HCT116 (cell line): Measurements from ENCODE around the gene PLEKHM3. TPM values are rescaled to one million over a fixed set of nuclear protein-coding genes. Genes with fewer than 3 reads are reported as not detected.

Experiments
- ATAC-seq: fragments of 200-7000 bp; cut with Tn5 transposase; 2 replicates; pipeline ENCODE4 v1.9.1; 2020; ENCODE audit warnings: mild to moderate bottlenecking, moderate library complexity
- BruUV-seq: library from RNA; stranded (reverse); fragments of 400-500 nt; replicated peaks from 2 replicates; lab custom pipeline; 2021; lab: Mats Ljungman, UMichigan
- CTCF ChIA-PET: fragments of 300-600 bp; sonication (Branson Sonifier 250); formaldehyde crosslinking; loops from one replicate; lab custom pipeline; 2021; ENCODE audit warnings: antibody characterized with exemption; lab: Charles Lee
- POLR2A ChIA-PET: fragments of 300-600, 350-600 bp; sonication (Branson Sonifier 250); formaldehyde crosslinking; loops from one replicate; lab custom pipeline; 2021; ENCODE audit warnings: antibody characterized with exemption; lab: Charles Lee
- RAD21 ChIA-PET, 2 experiments: fragments of 300-600 bp; sonication (Branson Sonifier 250); formaldehyde crosslinking; loops; one replicate each; lab custom pipeline; 2023; ENCODE audit warnings: low total read pairs in 2 of 2; ENCODE audit not compliant: uncharacterized antibody in 2 of 2, unreplicated experiment in 2 of 2, low non-redundant PET in 1 of 2; lab: Charles Lee
- DNase-seq: peaks from one replicate; pipeline ENCODE4 v3.0.0-alpha.2; 2010; ENCODE audit warnings: low read depth, low spot score
- H2AFZ ChIP-seq: fragments of 200-600 bp; shearing (Covaris generic), sonication (generic); 2 replicates; pipeline ENCODE4 v1.6.1; 2017; ENCODE audit warnings: low read depth, mixed run types, mixed read lengths, antibody characterized with exemption, low read length; ENCODE audit not compliant: poor library complexity, severe bottlenecking
- H3K27ac ChIP-seq: 2 replicates; pipeline ENCODE4 v1.5.1; 2012; ENCODE audit warnings: low read depth, low read length
- H3K27me3 ChIP-seq: fragments of 200-600 bp; sonication (generic); 2 replicates; pipeline ENCODE4 v1.6.1; 2016; ENCODE audit warnings: mixed run types, low read length, mixed read lengths; ENCODE audit not compliant: insufficient read depth
- H3K36me3 ChIP-seq, 2 experiments: fragments of 200-500 bp in 1 of 2; fragments of 200-600 bp in 1 of 2; sonication (Bioruptor generic) in 1 of 2; sonication (generic) in 1 of 2; 2 replicates each; pipeline versions ENCODE4 v1.5.1 to v1.6.1; 2014 to 2016; ENCODE audit warnings: low read length in 2 of 2, inconsistent platforms in 1 of 2, mixed read lengths in 1 of 2, mixed run types in 1 of 2; ENCODE audit not compliant: insufficient read depth in 2 of 2, control insufficient read depth in 1 of 2
- H3K4me1 ChIP-seq, 2 experiments: fragments of 200-600 bp in 1 of 2; sonication (generic) in 1 of 2; 2 replicates each; pipeline versions ENCODE4 v1.5.1 to v1.6.1; 2012 to 2017; ENCODE audit warnings: low read length in 2 of 2, inconsistent platforms in 1 of 2, mild to moderate bottlenecking in 1 of 2, mixed read lengths in 1 of 2, mixed run types in 1 of 2, moderate library complexity in 1 of 2; ENCODE audit not compliant: insufficient read depth in 2 of 2, control insufficient read depth in 1 of 2
- H3K4me2 ChIP-seq: fragments of 200-600 bp; sonication (generic); 2 replicates; pipeline ENCODE4 v1.6.1; 2017; ENCODE audit warnings: mixed run types, low read length, mixed read lengths
- H3K4me3 ChIP-seq, 2 experiments: fragments of 200-600 bp in 1 of 2; sonication (generic) in 1 of 2; replicated peaks in 1 of 2; 2 replicates each; pipeline ENCODE4 v1.5.1; 2011 to 2016; ENCODE audit warnings: low read length in 2 of 2, control low read depth in 1 of 2, low read depth in 1 of 2, mild to moderate bottlenecking in 1 of 2, mixed read lengths in 1 of 2, mixed run types in 1 of 2
- H3K79me2 ChIP-seq: fragments of 200-600 bp; sonication (generic); 2 replicates; pipeline ENCODE4 v1.6.1; 2017; ENCODE audit warnings: mild to moderate bottlenecking, mixed run types, low read length, moderate library complexity, mixed read lengths; ENCODE audit not compliant: insufficient read depth
- H3K9ac ChIP-seq: fragments of 200-600 bp; sonication (generic); 2 replicates; pipeline ENCODE4 v1.6.1; 2016; ENCODE audit warnings: low read length, mixed read lengths
- H3K9me2 ChIP-seq: fragments of 200-600 bp; sonication (generic), shearing (Covaris generic); 2 replicates; pipeline ENCODE4 v1.6.1; 2017; ENCODE audit warnings: mixed run types, mild to moderate bottlenecking, moderate library complexity; ENCODE audit not compliant: insufficient read depth
- H3K9me3 ChIP-seq, 2 experiments: fragments of 200-500 bp in 1 of 2; fragments of 200-600 bp in 1 of 2; sonication (Bioruptor generic) in 1 of 2; sonication (generic) in 1 of 2; 2 replicates each; pipeline ENCODE4 v1.6.1; 2014 to 2017; ENCODE audit warnings: low read length in 2 of 2, mixed read lengths in 2 of 2, inconsistent platforms in 1 of 2, low read depth in 1 of 2, mild to moderate bottlenecking in 1 of 2, mixed run types in 1 of 2, moderate library complexity in 1 of 2; ENCODE audit not compliant: control insufficient read depth in 1 of 2, insufficient read depth in 1 of 2
- H4K20me1 ChIP-seq: fragments of 200-600 bp; sonication (generic), shearing (Covaris generic); 2 replicates; pipeline ENCODE4 v1.6.1; 2017; ENCODE audit warnings: mixed run types, mild to moderate bottlenecking, moderate library complexity; ENCODE audit not compliant: insufficient read depth
- CEBPB ChIP-seq: IDR thresholded peaks from 2 replicates; pipeline ENCODE4 v1.6.1; 2012; ENCODE audit warnings: low read depth
- EGR1 ChIP-seq: IDR thresholded peaks from 2 replicates; pipeline ENCODE4 v1.6.1; 2012; ENCODE audit warnings: low read depth
- EZH2phosphoT487 ChIP-seq: fragments of 200-600 bp; IDR thresholded peaks from 2 replicates; pipeline ENCODE4 v1.6.1; 2018; ENCODE audit warnings: antibody characterized with exemption, borderline replicate concordance
- FOSL1 ChIP-seq: IDR thresholded peaks from 2 replicates; pipeline ENCODE4 v1.6.1; 2012; ENCODE audit warnings: low read depth
- JUND ChIP-seq: IDR thresholded peaks from 2 replicates; pipeline ENCODE4 v1.6.1; 2012
- POLR2A ChIP-seq: IDR thresholded peaks from 2 replicates; pipeline ENCODE4 v1.7.0; 2011; ENCODE audit warnings: borderline replicate concordance; ENCODE audit not compliant: insufficient read depth, insufficient read length; ENCODE audit errors: extremely low read depth
- TCF7L2 ChIP-seq: IDR thresholded peaks from 2 replicates; pipeline ENCODE4 v1.7.0; 2011; ENCODE audit warnings: borderline replicate concordance, inconsistent platforms; ENCODE audit not compliant: insufficient read depth, insufficient read length; ENCODE audit errors: extremely low read depth
- YY1 ChIP-seq: IDR thresholded peaks from 2 replicates; pipeline ENCODE4 v1.6.1; 2011; ENCODE audit warnings: low read length, low read depth, moderate library complexity, mild to moderate bottlenecking; ENCODE audit not compliant: insufficient replicate concordance; ENCODE audit errors: extremely low read depth
- ZBTB33 ChIP-seq: IDR thresholded peaks from 2 replicates; pipeline ENCODE4 v1.6.1; 2011; ENCODE audit warnings: mild to moderate bottlenecking, low read length, moderate library complexity; ENCODE audit not compliant: insufficient replicate concordance; ENCODE audit errors: extremely low read depth
- ZFX ChIP-seq: fragments of 450-650 bp; IDR thresholded peaks from 2 replicates; pipeline ENCODE4 v1.6.1; 2017
- ZNF274 ChIP-seq: fragments of 200-500 bp; sonication (Bioruptor generic); IDR thresholded peaks from 2 replicates; pipeline ENCODE4 v1.6.1; 2014; ENCODE audit warnings: mild to moderate bottlenecking, low read depth, low read length, inconsistent platforms
- intact Hi-C: fragments of 100-400 bp; cut with micrococcal nuclease; formaldehyde crosslinking; loops from 2 replicates; pipeline ENCODE4 v1.10.0; 2022
- total RNA-seq: library from RNA; stranded (reverse); gene quantifications from one replicate; pipeline ENCODE4 v1.2.1, GENCODE V29; 2021; ENCODE audit not compliant: unreplicated experiment

Gene PLEKHM3
- total RNA-seq, 1 experiment from 2014 or later, result 6.3 TPM

GRCh38 chr2:207936380-207936779, 88.9 kb downstream of the PLEKHM3 start:
- H3K4me3 ChIP-seq, result no peak overlapping the region
- H3K36me3 ChIP-seq, result no peaks in the 10 kb centered on the region
- H3K9ac ChIP-seq, result no peak overlapping the region
- no peaks in the 10 kb centered on the region for H3K9me3 ChIP-seq
- no peaks in the 10 kb centered on the region for H4K20me1 ChIP-seq
- H3K79me2 ChIP-seq, result no peaks in the 10 kb centered on the region
- CTCF ChIA-PET, result no interaction called here
- BruUV-seq, result no TSS peak
- ATAC-seq, result no peak
- H3K4me2 ChIP-seq, result no peak overlapping the region
- H3K27ac ChIP-seq, result no peak overlapping the region
- RAD21 ChIA-PET, result interaction anchor here in 1 of 2 experiments (0.8 kb wide), 1 partner anchor 57 kb away, joined by 3 read pairs; no protein-coding TSS in a partner anchor
- H3K27me3 ChIP-seq, result no peaks in the 10 kb centered on the region; the same call in 1 of the 2 replicates
- POLR2A ChIA-PET, result interaction anchor here (0.6 kb wide), 1 partner anchor 12 kb away, joined by 3 read pairs; no protein-coding TSS in a partner anchor
- intact Hi-C loops, result no loop called here
- peaks cover under 1 to 1% of the 10 kb centered on the region in 2 experiments; a peak in 3 of 4 replicates for H3K4me1 ChIP-seq
- no peak for DNase-seq
- no peaks in the 10 kb centered on the region for H3K9me2 ChIP-seq
- TF ChIP-seq ZFX (no peak), FOSL1 (no peak), TCF7L2 (no peak), JUND (no peak), POLR2A (no peak), CEBPB (no peak), ZNF274 (no peak), ZBTB33 (no peak), EZH2phosphoT487 (no peak), EGR1 (no peak), YY1 (no peak)
- H2AFZ ChIP-seq, result no peak overlapping the region
